Measurements from ENCODE around the gene SIRT7.

Gene SIRT7, protein sequence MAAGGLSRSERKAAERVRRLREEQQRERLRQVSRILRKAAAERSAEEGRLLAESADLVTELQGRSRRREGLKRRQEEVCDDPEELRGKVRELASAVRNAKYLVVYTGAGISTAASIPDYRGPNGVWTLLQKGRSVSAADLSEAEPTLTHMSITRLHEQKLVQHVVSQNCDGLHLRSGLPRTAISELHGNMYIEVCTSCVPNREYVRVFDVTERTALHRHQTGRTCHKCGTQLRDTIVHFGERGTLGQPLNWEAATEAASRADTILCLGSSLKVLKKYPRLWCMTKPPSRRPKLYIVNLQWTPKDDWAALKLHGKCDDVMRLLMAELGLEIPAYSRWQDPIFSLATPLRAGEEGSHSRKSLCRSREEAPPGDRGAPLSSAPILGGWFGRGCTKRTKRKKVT
- long read RNA-seq, partial matches to known transcripts, result 1 of 21 reads
- long read RNA-seq, other reads (novel, unspliced or antisense), result 19 of 21 reads

DNA sequence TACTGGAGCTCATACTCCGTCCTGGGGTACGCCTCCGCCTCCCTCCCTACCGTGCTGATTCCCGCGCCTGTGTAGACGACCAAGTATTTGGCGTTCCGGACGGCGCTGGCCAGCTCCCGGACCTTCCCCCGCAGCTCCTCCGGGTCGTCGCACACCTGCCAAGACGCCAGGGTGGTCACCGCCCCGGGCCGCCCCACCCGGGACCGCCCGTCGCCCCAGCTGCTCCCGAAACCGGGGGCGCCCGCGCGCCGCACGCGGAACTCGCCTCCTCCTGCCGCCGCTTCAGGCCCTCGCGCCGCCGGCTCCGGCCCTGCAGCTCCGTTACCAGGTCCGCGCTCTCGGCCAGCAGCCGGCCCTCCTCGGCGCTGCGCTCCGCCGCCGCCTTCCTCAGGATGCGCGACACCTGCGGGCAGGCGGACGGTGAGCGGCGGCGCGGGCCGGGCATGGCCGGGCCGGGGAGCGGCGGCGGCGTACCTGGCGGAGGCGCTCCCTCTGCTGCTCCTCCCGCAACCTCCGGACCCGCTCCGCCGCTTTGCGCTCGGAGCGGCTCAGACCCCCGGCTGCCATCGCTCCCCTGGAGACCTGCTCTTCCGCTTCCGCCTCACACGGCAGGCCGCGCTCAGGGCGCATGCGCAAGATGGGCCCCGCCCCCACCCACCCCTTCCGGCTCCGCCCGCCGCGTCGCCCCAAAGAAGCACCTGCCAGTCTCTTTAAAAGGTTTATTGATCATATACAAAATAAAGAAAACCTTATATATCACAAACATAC lies at the start of gene SIRT7:
Gene SIRT7 (minus strand): TSS at position 612 of the 768 bp plus-strand sequence. CDS start 45 bp downstream, at position 567.
- DNase-seq (ENCODE audit: low read depth in 1 of 2, low spot score in 1 of 2), result peak; percentile 72 to 80
- peak within 1 kb of the TSS; percentile 92 for H3K27ac ChIP-seq (replicated peaks)
- TF ChIP-seq POLR2AphosphoS5 (IDR thresholded peaks at IDR 0.05; ENCODE audit: low read depth) (peak; percentile 60; the same call in 1 of the 2 replicates), GABPA (IDR thresholded peaks at IDR 0.05; ENCODE audit: low read depth) (no peak), SPI1 (IDR thresholded peaks at IDR 0.05; ENCODE audit: borderline replicate concordance, low read depth) (no peak)
- TF ChIP-seq, protein P1, sequence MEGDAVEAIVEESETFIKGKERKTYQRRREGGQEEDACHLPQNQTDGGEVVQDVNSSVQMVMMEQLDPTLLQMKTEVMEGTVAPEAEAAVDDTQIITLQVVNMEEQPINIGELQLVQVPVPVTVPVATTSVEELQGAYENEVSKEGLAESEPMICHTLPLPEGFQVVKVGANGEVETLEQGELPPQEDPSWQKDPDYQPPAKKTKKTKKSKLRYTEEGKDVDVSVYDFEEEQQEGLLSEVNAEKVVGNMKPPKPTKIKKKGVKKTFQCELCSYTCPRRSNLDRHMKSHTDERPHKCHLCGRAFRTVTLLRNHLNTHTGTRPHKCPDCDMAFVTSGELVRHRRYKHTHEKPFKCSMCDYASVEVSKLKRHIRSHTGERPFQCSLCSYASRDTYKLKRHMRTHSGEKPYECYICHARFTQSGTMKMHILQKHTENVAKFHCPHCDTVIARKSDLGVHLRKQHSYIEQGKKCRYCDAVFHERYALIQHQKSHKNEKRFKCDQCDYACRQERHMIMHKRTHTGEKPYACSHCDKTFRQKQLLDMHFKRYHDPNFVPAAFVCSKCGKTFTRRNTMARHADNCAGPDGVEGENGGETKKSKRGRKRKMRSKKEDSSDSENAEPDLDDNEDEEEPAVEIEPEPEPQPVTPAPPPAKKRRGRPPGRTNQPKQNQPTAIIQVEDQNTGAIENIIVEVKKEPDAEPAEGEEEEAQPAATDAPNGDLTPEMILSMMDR (IDR thresholded peaks at IDR 0.05; ENCODE audit: insufficient read depth, low read length), result no peak
- TF ChIP-seq, protein P2, sequence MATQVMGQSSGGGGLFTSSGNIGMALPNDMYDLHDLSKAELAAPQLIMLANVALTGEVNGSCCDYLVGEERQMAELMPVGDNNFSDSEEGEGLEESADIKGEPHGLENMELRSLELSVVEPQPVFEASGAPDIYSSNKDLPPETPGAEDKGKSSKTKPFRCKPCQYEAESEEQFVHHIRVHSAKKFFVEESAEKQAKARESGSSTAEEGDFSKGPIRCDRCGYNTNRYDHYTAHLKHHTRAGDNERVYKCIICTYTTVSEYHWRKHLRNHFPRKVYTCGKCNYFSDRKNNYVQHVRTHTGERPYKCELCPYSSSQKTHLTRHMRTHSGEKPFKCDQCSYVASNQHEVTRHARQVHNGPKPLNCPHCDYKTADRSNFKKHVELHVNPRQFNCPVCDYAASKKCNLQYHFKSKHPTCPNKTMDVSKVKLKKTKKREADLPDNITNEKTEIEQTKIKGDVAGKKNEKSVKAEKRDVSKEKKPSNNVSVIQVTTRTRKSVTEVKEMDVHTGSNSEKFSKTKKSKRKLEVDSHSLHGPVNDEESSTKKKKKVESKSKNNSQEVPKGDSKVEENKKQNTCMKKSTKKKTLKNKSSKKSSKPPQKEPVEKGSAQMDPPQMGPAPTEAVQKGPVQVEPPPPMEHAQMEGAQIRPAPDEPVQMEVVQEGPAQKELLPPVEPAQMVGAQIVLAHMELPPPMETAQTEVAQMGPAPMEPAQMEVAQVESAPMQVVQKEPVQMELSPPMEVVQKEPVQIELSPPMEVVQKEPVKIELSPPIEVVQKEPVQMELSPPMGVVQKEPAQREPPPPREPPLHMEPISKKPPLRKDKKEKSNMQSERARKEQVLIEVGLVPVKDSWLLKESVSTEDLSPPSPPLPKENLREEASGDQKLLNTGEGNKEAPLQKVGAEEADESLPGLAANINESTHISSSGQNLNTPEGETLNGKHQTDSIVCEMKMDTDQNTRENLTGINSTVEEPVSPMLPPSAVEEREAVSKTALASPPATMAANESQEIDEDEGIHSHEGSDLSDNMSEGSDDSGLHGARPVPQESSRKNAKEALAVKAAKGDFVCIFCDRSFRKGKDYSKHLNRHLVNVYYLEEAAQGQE (IDR thresholded peaks at IDR 0.05; ENCODE audit: insufficient replicate concordance, low read depth), result peak; percentile 40

DNA sequence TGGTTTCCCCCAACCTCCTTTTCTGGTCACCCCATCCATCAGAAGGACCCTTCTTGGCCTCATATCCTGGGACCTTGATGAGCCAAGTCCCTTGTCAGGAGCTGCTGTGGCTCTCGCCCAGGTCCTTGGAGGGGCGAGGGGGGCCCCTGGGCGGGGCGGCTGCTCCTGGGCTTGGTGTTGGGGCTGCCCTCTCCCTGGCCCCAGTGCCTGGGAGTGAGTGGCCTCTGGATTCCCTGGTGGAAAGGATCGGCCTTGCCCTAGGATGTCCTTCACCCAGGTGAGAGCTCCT lies 49.2 kb upstream of the SIRT7 start:
- H3K4me3 ChIP-seq (replicated peaks; ENCODE audit: insufficient read depth, low read length), result 0 out of 2 replicates have a peak overlapping the region, but pooled peaks have one; percentile 16
- peaks cover 1% of the 10 kb centered on the region for H3K27me3 ChIP-seq (ENCODE audit: insufficient read depth, poor library complexity, severe bottlenecking)
- DNase-seq (ENCODE audit: low read depth in 1 of 2, low spot score in 1 of 2), result no peak
- H3K27ac ChIP-seq (replicated peaks), result peak overlapping the region; percentile 69
- TF ChIP-seq POLR2AphosphoS5 (IDR thresholded peaks at IDR 0.05; ENCODE audit: low read depth) (no peak), GABPA (IDR thresholded peaks at IDR 0.05; ENCODE audit: low read depth) (no peak), SPI1 (IDR thresholded peaks at IDR 0.05; ENCODE audit: borderline replicate concordance, low read depth) (no peak)
- TF ChIP-seq, protein P2 (IDR thresholded peaks at IDR 0.05; ENCODE audit: insufficient replicate concordance, low read depth), result no peak
- TF ChIP-seq, protein P1 (IDR thresholded peaks at IDR 0.05; ENCODE audit: insufficient read depth, low read length), result no peak

More for the DNA sequence above, at the start of gene SIRT7:
- Histone ChIP-seq H3K27me3 (ENCODE audit: insufficient read depth, poor library complexity, severe bottlenecking) (no peaks in the 10 kb centered on the region), H3K4me3 (replicated peaks; ENCODE audit: insufficient read depth, low read length) (peak within 1 kb of the TSS; percentile 53)

DNA sequence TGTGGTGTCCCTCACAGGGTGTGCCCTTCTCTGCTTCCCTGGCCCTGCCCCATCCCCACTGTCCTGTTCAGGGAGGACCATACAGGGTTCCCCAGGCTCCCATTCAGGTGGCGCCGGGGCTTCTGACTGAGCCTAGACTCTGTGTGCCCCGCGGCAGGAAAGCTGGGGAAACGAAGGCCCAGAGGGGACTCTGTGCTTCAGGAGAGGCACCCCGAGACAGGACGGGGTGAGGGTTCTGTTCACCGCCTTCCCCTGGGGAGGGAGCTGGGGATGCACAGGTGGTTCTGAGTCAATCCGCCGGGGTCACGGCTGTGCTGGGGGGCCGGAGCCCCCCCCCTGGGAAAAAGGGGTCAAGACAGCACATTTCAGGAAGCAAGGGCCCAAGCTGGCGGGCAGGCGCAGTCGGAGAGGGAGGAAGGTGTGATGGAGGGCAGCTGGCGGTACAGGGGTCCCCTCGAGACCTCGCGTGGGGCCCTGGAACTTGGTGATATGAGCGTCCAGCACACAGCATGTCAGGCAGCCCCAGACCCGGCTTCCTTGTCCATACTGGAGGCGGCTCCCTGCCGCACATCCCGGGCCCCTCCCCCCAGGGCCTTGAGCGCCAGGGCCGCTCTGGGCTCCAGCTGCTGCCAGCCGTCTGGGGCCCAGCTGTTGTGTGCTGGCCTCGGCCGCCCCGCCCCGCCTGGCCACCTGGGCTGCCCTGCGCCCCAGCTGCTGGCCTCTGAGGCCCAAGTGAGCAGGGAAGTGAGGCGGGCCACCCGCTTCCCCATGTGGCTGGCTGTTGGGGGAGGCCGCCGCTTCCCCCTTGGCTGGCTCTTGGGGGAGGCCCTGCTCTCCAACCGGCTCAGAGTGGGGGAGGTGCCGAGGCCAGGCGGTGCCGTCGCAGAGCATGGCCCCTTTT lies 48.6 kb upstream of the SIRT7 start:
- Histone ChIP-seq H3K27me3 (ENCODE audit: insufficient read depth, poor library complexity, severe bottlenecking) (peaks cover 7% of the 10 kb centered on the region), H3K4me3 (replicated peaks; ENCODE audit: insufficient read depth, low read length) (no peak overlapping the region)
- DNase-seq (ENCODE audit: low read depth in 1 of 2, low spot score in 1 of 2), result peak; percentile 84 to 92

More for the DNA sequence above, 48.6 kb upstream of the SIRT7 start:
- TF ChIP-seq SPI1 (IDR thresholded peaks at IDR 0.05; ENCODE audit: borderline replicate concordance, low read depth) (peak; percentile 83; the same call in 1 of the 2 replicates), POLR2AphosphoS5 (IDR thresholded peaks at IDR 0.05; ENCODE audit: low read depth) (peak; percentile 96)
- TF ChIP-seq, protein P2 (IDR thresholded peaks at IDR 0.05; ENCODE audit: insufficient replicate concordance, low read depth), result no peak
- H3K27ac ChIP-seq (replicated peaks), result peak overlapping the region; percentile 69

All from HL-60 (cell line).